Lung (tissue), 12 donors: ENCODE measurements around the gene MRPL2. TPM values are rescaled to one million over a fixed set of nuclear protein-coding genes. Genes with fewer than 3 reads are reported as not detected.
A peak's percentile ranks its signal among the peaks of the same experiment; 100 is the strongest.

Experiments used
- ATAC-seq: fragments of 200-7000 bp; cut with Tn5 transposase; one replicate; pipeline ENCODE4 v1.9.1; 2020; ENCODE audit warnings: moderate number of reproducible peaks; ENCODE audit not compliant: insufficient read depth, low FRiP score
- DNase-seq, 3 donors: peaks; one replicate each; pipeline ENCODE4 v3.0.0-alpha.2; 2013 to 2017
- H3K27ac ChIP-seq, 2 donors: one replicate each; pipeline ENCODE4 v1.5.1; 2013; ENCODE audit warnings: mild to moderate bottlenecking in 2 of 2, moderate library complexity in 2 of 2, control low read depth in 1 of 2, inconsistent platforms in 1 of 2, low read depth in 1 of 2, low read length in 1 of 2
- H3K27me3 ChIP-seq, 3 donors: one replicate each; pipeline ENCODE4 v1.5.1; 2013; ENCODE audit warnings: low read length in 2 of 3; ENCODE audit not compliant: control insufficient read depth in 3 of 3, insufficient read depth in 3 of 3
- H3K36me3 ChIP-seq, 4 donors: one replicate each; pipeline ENCODE4 v1.5.1; 2013; ENCODE audit warnings: low read length in 4 of 4, mild to moderate bottlenecking in 1 of 4, moderate library complexity in 1 of 4; ENCODE audit not compliant: control insufficient read depth in 4 of 4, insufficient read depth in 4 of 4
- H3K4me1 ChIP-seq, 5 donors: one replicate each; pipeline ENCODE4 v1.5.1; 2013; ENCODE audit warnings: low read length in 5 of 5, mild to moderate bottlenecking in 2 of 5, moderate library complexity in 1 of 5; ENCODE audit not compliant: control insufficient read depth in 5 of 5, insufficient read depth in 5 of 5
- H3K4me3 ChIP-seq: one replicate; pipeline ENCODE4 v1.5.1; 2013; ENCODE audit warnings: mild to moderate bottlenecking, control low read depth, moderate library complexity
- H3K9ac ChIP-seq, 2 donors: one replicate each; pipeline ENCODE4 v1.5.1; 2013; ENCODE audit warnings: low read length in 2 of 2, control low read depth in 1 of 2; ENCODE audit not compliant: insufficient read depth in 1 of 2
- H3K9me3 ChIP-seq, 4 donors: one replicate each; pipeline ENCODE4 v1.5.1; 2013; ENCODE audit warnings: low read length in 3 of 4, mild to moderate bottlenecking in 1 of 4, moderate library complexity in 1 of 4; ENCODE audit not compliant: control insufficient read depth in 4 of 4, insufficient read depth in 3 of 4
- WGBS, 2 donors: extraction: QIAGEN DNeasy Blood & Tissue Kit; methylation state at CpG; one replicate each; pipeline ENCODE4 v1.1.7; 2013; 5-methylcytosine and 5-hydroxymethylcytosine counted together
- polyA plus RNA-seq, 2 donors: library from polyadenylated mRNA; stranded (reverse); fragments of 200-250 nt; gene quantifications; one replicate each; pipeline ENCODE4 v1.2.1, GENCODE V29; 2013
- total RNA-seq, 2 donors: library from RNA; depleted of rRNA in 1 of 2; stranded (reverse); fragments of >200 nt in 1 of 2; gene quantifications; one replicate each; pipeline ENCODE4 v1.2.1, GENCODE V29; 2014 to 2021
- TF ChIP-seq, protein P1 (sequence below): IDR thresholded peaks from 2 replicates; pipeline ENCODE4 v1.5.1; 2012; ENCODE audit warnings: mild to moderate bottlenecking; ENCODE audit errors: control extremely low read depth, extremely low read depth
- donor health status: control.
- donor health status: control.
- donor health status: Bipolar disorder and iron deficiency.
- donor health status: healthy.
- donor health status: DM: yes; HTN: yes; CAD: no.

The MRPL2 gene
- total and polyA plus RNA-seq, 4 donors, result 11.5 to 84.0 (median 46.1) TPM

DNA sequence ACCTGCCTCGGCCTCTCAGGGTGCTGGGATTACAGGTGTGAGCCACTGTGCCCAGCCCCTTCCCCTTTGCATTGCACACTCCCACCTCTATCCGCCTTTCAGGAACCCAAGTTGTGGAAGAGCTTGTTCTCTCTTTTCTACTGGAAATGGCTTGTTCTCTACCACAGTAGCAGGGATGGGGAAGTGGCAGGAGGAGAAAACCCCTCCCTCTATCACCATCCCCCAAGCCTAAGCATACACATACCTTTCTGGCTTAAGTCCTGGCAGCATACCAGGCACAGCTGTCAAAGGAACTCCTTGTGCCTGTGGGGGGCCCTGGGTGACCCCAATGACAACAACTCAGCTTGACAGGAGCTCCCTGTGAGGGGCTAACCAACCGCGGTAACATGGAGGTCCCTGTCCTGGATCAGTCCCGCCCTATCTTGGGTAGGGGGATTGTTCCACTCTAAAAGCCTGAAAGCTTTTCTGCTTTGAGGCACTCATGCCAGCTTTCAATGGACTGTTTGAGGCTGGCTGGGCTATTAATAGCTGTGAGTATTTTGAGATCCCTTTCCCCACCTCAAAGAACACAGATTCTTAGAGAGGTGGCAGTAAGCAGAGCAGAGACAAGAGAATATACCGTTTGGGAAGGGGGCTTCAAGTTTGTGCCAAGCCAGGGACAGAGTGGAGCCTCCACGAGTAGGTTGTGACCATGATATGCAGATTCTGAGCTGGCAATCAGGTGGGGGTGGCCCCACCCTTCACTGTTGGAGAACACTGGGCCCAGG, 42.9 kb downstream of the MRPL2 start:
- Histone ChIP-seq H3K27ac (peak overlapping the region; percentile 21 to 29), H3K9ac (peak overlapping the region in 1 of 2 donors; percentile 29), H3K9me3 (no peaks in the 10 kb centered on the region), H3K4me3 (no peak overlapping the region), H3K4me1 (peaks cover 7 to 44% (median 25%) of the 10 kb centered on the region in 5 donors), H3K36me3 (peaks cover 11 to 38% (median 23%) of the 10 kb centered on the region in 4 donors), H3K27me3 (no peaks in the 10 kb centered on the region)
- DNase-seq (no peak), ATAC-seq (no peak)
- TF ChIP-seq, protein P1, sequence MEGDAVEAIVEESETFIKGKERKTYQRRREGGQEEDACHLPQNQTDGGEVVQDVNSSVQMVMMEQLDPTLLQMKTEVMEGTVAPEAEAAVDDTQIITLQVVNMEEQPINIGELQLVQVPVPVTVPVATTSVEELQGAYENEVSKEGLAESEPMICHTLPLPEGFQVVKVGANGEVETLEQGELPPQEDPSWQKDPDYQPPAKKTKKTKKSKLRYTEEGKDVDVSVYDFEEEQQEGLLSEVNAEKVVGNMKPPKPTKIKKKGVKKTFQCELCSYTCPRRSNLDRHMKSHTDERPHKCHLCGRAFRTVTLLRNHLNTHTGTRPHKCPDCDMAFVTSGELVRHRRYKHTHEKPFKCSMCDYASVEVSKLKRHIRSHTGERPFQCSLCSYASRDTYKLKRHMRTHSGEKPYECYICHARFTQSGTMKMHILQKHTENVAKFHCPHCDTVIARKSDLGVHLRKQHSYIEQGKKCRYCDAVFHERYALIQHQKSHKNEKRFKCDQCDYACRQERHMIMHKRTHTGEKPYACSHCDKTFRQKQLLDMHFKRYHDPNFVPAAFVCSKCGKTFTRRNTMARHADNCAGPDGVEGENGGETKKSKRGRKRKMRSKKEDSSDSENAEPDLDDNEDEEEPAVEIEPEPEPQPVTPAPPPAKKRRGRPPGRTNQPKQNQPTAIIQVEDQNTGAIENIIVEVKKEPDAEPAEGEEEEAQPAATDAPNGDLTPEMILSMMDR, result no peak
- WGBS, 2 donors, result 68 to 73% methylated on average over 7 of the region's 7 CpGs

DNA sequence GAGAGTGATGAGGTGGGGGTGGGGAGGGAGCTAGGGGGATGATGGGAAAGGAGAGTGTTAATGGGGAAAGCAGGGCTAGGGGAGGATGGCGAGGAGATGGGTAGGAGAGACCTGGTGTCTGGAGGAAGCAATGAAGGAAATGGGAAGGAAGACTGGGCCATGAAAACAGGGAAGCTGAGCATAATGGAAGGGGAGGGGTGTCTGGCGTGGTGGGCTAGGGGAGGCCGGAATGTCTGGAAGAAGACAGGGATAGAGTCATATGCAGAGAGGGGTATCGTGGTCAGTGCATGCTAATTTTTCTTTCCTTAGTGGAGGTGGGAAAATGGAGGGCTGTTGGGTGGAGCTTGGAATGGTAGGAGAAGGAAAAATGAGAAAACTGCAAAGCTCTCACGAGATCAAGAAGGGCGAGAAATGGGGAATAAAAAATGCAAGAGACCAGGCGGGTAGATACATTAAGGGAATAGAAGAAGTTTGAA, 44.8 kb downstream of the MRPL2 start:
- TF ChIP-seq, protein P1, result no peak
- Histone ChIP-seq H3K9ac (peak overlapping the region; percentile 54 to 67), H3K27ac (peak overlapping the region; percentile 63 to 84), H3K9me3 (no peaks in the 10 kb centered on the region), H3K4me3 (peak overlapping the region; percentile 71), H3K4me1 (peaks cover 7 to 30% (median 15%) of the 10 kb centered on the region in 5 donors), H3K27me3 (no peaks in the 10 kb centered on the region), H3K36me3 (peaks cover 17 to 35% (median 29%) of the 10 kb centered on the region in 4 donors)
- DNase-seq, result peak in 2 of 3 donors; percentile 41 to 51
- 1% methylated on average over 7 of the region's 7 CpGs for WGBS, 2 donors
- ATAC-seq, result peak; percentile 3

DNA sequence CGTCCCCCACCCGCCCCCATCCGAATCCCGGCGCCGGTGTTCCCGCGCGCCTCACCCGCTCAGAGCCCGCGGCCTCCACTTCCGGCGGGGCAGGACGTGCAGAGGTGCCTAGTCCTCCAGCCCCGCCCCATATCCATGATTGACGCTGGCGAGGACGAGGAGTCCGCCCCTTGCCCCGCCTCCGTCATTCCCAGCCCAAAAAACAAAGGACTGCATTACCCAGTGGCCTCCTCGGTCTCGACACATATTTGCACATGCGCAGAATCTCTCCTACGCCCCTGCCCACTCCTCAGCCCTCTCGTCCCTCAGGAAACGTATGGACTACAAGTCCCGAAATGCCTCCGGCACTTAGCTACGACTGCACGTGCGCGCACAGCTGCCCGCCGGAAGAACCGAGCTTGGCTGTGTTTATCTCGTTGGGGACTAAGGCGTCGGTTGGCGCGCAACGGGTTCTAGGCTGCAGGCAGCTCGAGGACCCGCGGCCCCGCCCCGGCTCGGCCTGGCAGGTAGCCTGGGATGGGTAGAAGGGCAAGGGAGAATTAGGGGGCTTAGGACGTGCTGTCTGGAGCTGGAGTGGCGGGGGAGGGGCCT, 45.3 kb downstream of the MRPL2 start, which contains the start of the genes KLHDC3 and MEA1:
Gene KLHDC3 (plus strand): TSS at position 407 of the 591 bp plus-strand sequence. CDS start 2,944 bp downstream, outside the sequence.
Gene MEA1 (minus strand): TSS at position 104 of the 591 bp plus-strand sequence. CDS start 133 bp downstream, outside the sequence.
- Histone ChIP-seq H3K4me3 (peak within 1 kb of the TSS; percentile 71), H3K9me3 (no peaks in the 10 kb centered on the region), H3K27me3 (no peaks in the 10 kb centered on the region), H3K36me3 (peaks cover 15 to 35% (median 29%) of the 10 kb centered on the region in 4 donors), H3K27ac (peak within 1 kb of the TSS; percentile 63 to 84), H3K4me1 (peaks cover 7 to 30% (median 15%) of the 10 kb centered on the region in 5 donors), H3K9ac (peak within 1 kb of the TSS; percentile 67 to 70)
- TF ChIP-seq, protein P1, result no peak
- ATAC-seq, result peak; percentile 98
- WGBS, 2 donors, result 0% methylated on average over 51 of the region's 51 CpGs
- peak; percentile 100 for DNase-seq
